Measurements from ENCODE around the gene ZNF595. TPM values are rescaled to one million over a fixed set of nuclear protein-coding genes. Genes with fewer than 3 reads are reported as not detected.
"Not testable (repeated sequence)": the region's sequence is repeated elsewhere in the genome, so short reads cannot be mapped to it uniquely, and the experiment has no call there.

Gene ZNF595
- total and polyA plus RNA-seq, 5 donors: 4.4 to 21.6 (median 9.1) TPM

DNA sequence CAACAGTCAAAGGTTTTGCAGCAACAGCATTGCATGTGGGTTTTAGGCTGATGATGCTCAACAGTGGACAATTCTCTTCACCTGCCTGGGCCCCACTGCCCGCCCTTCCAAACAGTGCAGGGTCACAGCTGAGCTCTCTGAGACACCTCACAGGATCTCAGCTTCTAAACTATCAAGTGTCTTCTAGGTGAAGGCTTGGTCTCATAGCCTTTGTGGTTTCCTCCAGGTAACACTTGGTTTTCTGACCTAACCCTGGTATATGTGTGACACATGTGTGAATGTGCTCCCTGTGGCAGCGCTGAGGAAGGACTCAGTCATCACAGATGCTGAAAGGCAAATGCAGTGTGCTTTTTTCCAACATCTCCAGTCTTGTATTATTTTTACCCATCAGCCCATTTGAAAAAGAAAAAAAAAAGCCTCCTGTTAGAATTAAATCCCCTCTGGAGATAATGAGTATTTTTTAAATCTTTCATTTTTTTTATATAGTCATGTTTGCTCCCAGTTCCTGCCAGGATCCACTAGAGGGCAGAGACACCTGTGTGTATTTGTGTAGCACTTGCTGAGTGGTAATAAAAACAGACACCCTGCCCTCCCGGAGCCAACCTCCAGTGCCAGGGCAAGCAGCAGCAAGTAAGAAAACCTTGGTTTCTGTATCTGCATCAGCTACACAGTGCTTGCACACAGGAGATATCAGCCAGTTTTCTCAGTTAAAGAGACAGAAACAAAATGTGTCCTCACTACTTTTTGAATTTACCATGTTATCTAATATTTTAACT lies 24.2 kb upstream of the ZNF595 start:
- H3K9me3 ChIP-seq (ENCODE audit: control insufficient read depth, low read length); H3K27ac ChIP-seq (ENCODE audit: low read length); intact Hi-C loops (cut with DNase I); H3K4me3 ChIP-seq (ENCODE audit: low read length); H3K27me3 ChIP-seq (ENCODE audit: control insufficient read depth, insufficient read depth); ATAC-seq; H3K4me1 ChIP-seq (ENCODE audit: control insufficient read depth, insufficient read depth, low read length): not testable (repeated sequence)
- peak in 2 of 3 donors; percentile 50 to 65 for DNase-seq
- WGBS: 55% methylated on average over 1 of the region's 3 CpGs

- H3K27me3 ChIP-seq (ENCODE audit: control insufficient read depth, insufficient read depth); H3K9me3 ChIP-seq (ENCODE audit: control insufficient read depth, low read length); H3K4me3 ChIP-seq (ENCODE audit: low read length); ATAC-seq; H3K4me1 ChIP-seq (ENCODE audit: control insufficient read depth, insufficient read depth, low read length); DNase-seq; H3K27ac ChIP-seq (ENCODE audit: low read length); intact Hi-C loops (cut with DNase I): not testable (repeated sequence)
- no CpG with 5 or more reads among the region's 6 CpGs for WGBS
Measured at GRCh38 chr4:33314-33713, 19.8 kb upstream of the ZNF595 start.

DNA sequence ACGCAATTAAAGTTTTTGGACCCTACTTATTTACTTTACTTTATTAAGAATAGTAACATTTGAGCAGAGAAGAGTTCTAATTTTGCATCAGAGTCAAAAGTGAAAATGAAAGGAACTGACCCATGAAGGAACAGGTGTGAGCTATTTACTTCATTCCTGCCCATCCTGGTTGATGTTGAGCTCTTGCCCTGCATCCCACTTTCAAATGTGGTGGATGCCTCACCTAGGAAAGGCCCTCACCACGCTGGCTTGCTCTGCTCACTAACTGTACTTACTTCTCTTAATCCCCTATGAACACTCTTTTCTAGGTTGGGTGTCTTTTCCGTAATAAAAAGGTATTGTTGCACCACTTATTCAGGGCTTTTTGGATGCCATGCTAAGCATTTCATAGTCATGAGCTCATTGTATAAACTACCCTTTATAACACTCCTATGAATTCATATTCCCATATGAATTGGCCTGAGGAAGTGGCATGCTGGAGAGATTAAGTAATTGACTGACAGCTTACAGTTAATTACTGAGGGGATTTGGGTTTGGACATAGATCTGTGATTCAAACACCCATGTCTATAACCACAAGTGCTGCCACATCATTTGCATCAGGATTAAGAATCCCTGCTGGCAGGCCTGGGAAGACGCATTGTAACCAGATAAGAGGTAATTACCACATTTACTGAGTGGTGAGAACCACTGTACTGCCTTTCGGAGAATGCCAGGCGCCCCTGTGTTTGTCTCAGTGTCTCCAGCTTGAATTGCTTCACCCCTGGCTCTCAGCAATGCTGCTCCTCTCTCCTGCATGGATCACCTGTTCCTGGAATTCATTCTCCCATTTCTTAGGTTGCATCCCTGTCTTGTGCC lies 16.3 kb upstream of the ZNF595 start:
- DNase-seq; ATAC-seq; intact Hi-C loops (cut with DNase I); H3K4me3 ChIP-seq (ENCODE audit: low read length); H3K27me3 ChIP-seq (ENCODE audit: control insufficient read depth, insufficient read depth); H3K9me3 ChIP-seq (ENCODE audit: control insufficient read depth, low read length); H3K27ac ChIP-seq (ENCODE audit: low read length); H3K4me1 ChIP-seq (ENCODE audit: control insufficient read depth, insufficient read depth, low read length): not testable (repeated sequence)
- 63% methylated on average over 6 of the region's 6 CpGs for WGBS

GRCh38 chr4:38202-38601 lies 14.9 kb upstream of the ZNF595 start:
- intact Hi-C loops (cut with DNase I); DNase-seq; ATAC-seq; H3K4me3 ChIP-seq (ENCODE audit: low read length); H3K27ac ChIP-seq (ENCODE audit: low read length); H3K9me3 ChIP-seq (ENCODE audit: control insufficient read depth, low read length); H3K4me1 ChIP-seq (ENCODE audit: control insufficient read depth, insufficient read depth, low read length); H3K27me3 ChIP-seq (ENCODE audit: control insufficient read depth, insufficient read depth): not testable (repeated sequence)

GRCh38 chr4:43375-43774 lies 9.7 kb upstream of the ZNF595 start:
- H3K4me3 ChIP-seq (ENCODE audit: low read length); H3K27ac ChIP-seq (ENCODE audit: low read length); ATAC-seq; H3K9me3 ChIP-seq (ENCODE audit: control insufficient read depth, low read length); DNase-seq; H3K27me3 ChIP-seq (ENCODE audit: control insufficient read depth, insufficient read depth); H3K4me1 ChIP-seq (ENCODE audit: control insufficient read depth, insufficient read depth, low read length); intact Hi-C loops (cut with DNase I): not testable (repeated sequence)

DNA sequence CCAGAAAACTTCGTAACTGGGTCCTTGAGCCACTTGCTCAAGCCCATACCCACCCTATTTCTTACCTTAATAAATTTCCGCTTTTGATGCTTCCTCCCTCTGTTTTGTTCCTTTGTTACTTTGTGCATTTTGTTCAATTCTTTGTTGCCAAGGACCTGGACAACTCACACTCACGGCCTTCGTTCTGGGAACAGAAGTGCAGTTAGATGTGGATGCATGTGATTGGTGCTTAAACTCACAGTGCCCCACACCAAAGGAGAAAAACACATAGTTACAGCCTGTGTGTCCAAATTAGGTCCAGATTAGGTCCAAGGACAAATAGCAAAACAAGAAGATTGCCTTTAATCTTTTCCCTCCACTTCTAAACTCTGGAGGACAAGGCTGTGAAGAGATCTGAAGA lies 1.9 kb upstream of the ZNF595 start:
- ATAC-seq; H3K4me1 ChIP-seq (ENCODE audit: control insufficient read depth, insufficient read depth, low read length); H3K9me3 ChIP-seq (ENCODE audit: control insufficient read depth, low read length); DNase-seq; intact Hi-C loops (cut with DNase I); H3K27me3 ChIP-seq (ENCODE audit: control insufficient read depth, insufficient read depth); H3K4me3 ChIP-seq (ENCODE audit: low read length); H3K27ac ChIP-seq (ENCODE audit: low read length): not testable (repeated sequence)
- 65% methylated on average over 4 of the region's 4 CpGs for WGBS

DNA sequence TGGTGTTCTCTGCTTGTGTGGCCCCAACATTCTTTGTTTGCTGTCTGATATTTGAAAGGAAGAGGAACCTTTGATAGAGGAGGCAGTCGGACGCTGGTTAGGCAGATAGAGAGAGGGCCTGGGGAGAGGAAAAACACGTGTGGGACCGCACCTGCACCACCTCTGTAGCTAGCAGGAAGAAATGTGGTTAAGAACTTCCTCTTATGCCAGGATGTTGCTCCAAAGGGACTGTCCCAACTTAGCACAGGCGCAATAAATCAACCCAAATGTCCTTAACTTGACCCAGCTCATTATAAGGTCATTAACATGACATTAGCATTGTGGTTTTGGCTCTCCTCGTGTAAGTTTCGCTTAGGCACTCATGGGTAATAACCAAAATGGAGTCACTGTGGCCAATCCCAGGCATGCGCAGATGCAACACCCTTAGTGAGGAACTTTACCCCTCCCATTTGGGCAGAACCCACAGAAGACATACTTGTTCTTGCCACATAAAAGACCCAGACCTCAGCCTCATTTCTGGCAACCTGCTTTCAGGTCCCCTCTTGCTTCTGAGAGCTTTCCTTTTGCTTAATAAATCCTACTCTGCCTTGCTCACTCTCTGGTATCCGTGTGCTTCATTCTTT lies 1.4 kb upstream of the ZNF595 start:
- WGBS: 51% methylated on average over 5 of the region's 9 CpGs
- H3K27me3 ChIP-seq (ENCODE audit: control insufficient read depth, insufficient read depth); intact Hi-C loops (cut with DNase I); H3K9me3 ChIP-seq (ENCODE audit: control insufficient read depth, low read length); ATAC-seq; H3K4me1 ChIP-seq (ENCODE audit: control insufficient read depth, insufficient read depth, low read length); H3K27ac ChIP-seq (ENCODE audit: low read length); H3K4me3 ChIP-seq (ENCODE audit: low read length); DNase-seq: not testable (repeated sequence)

GRCh38 chr4:53521-53920 lies 400 bp downstream of the ZNF595 start:
- H3K27ac ChIP-seq (ENCODE audit: low read length); H3K4me3 ChIP-seq (ENCODE audit: low read length); intact Hi-C loops (cut with DNase I); H3K4me1 ChIP-seq (ENCODE audit: control insufficient read depth, insufficient read depth, low read length); H3K27me3 ChIP-seq (ENCODE audit: control insufficient read depth, insufficient read depth); H3K9me3 ChIP-seq (ENCODE audit: control insufficient read depth, low read length): not testable (repeated sequence)
- DNase-seq (peak in 1 of 3 donors; percentile 25), ATAC-seq (peak in 1 of 2 donors; percentile 6)
- 0% methylated on average over 7 of the region's 41 CpGs for WGBS

GRCh38 chr4:64733-65132 lies 11.6 kb downstream of the ZNF595 start:
- H3K27me3 ChIP-seq (ENCODE audit: control insufficient read depth, insufficient read depth); H3K9me3 ChIP-seq (ENCODE audit: control insufficient read depth, low read length); H3K4me3 ChIP-seq (ENCODE audit: low read length); H3K4me1 ChIP-seq (ENCODE audit: control insufficient read depth, insufficient read depth, low read length); intact Hi-C loops (cut with DNase I); ATAC-seq; DNase-seq; H3K27ac ChIP-seq (ENCODE audit: low read length): not testable (repeated sequence)

GRCh38 chr4:71830-72229 lies 18.7 kb downstream of the ZNF595 start:
- Histone ChIP-seq H3K27ac (ENCODE audit: low read length) (no peak overlapping the region), H3K4me3 (ENCODE audit: low read length) (no peak overlapping the region), H3K4me1 (ENCODE audit: control insufficient read depth, insufficient read depth, low read length) (no peaks in the 10 kb centered on the region), H3K9me3 (ENCODE audit: control insufficient read depth, low read length) (peaks cover 15% of the 10 kb centered on the region), H3K27me3 (ENCODE audit: control insufficient read depth, insufficient read depth) (no peaks in the 10 kb centered on the region)
- no peak for DNase-seq
- ATAC-seq: no peak
- WGBS: 99% methylated on average over 1 of the region's 1 CpG
- intact Hi-C loops (cut with DNase I): no loop called here

DNA sequence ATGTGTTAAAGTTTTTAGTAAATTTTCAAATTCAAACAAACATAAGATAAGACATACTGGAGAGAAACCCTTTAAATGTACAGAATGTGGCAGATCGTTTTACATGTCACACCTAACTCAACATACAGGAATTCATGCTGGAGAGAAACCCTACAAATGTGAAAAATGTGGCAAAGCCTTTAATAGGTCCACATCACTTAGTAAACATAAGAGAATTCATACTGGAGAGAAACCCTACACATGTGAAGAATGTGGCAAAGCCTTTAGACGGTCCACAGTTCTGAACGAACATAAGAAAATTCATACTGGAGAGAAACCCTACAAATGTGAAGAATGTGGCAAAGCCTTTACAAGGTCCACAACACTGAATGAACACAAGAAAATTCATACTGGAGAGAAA lies 32.8 kb downstream of the ZNF595 start:
- Histone ChIP-seq H3K9me3 (ENCODE audit: control insufficient read depth, low read length) (peaks cover 10% of the 10 kb centered on the region), H3K27ac (ENCODE audit: low read length) (no peak overlapping the region), H3K4me1 (ENCODE audit: control insufficient read depth, insufficient read depth, low read length) (no peaks in the 10 kb centered on the region), H3K27me3 (ENCODE audit: control insufficient read depth, insufficient read depth) (no peaks in the 10 kb centered on the region), H3K4me3 (ENCODE audit: low read length) (peak overlapping the region; percentile 25)
- DNase-seq (no peak), ATAC-seq (no peak)
- intact Hi-C loops (cut with DNase I): no loop called here
- WGBS: 97% methylated on average over 3 of the region's 3 CpGs
